Measurements from ENCODE around the gene ZNF71. TPM values are rescaled to one million over a fixed set of nuclear protein-coding genes. Genes with fewer than 3 reads are reported as not detected.

ZNF71 gene
- total and polyA plus RNA-seq, 2 donors (not counting 3 experiments of a cell fraction or from before 2014, with no cell fraction given) = 9.7 to 10.1 TPM

DNA sequence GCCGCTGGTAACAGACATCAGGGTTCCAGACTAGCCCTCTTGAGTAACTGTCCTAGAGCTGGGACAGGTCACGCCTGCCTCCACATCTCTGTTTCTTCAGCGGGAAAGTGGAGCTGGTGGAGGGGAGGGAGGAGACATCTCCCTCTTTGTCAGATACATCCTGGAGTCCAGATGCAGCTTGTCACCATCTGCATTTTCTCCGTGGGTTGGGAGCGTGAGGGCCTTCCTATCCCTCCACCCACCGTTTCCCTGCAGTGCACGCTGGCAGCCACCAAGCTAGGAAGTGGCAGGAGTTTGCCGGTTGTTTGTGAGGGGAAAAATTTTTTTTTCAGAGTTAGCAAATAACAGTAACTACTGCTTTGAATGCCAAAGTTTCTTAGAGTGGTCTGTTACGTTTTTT lies 27.9 kb downstream of the ZNF71 start:
- no peak overlapping the region for H3K27ac ChIP-seq (ENCODE audit: insufficient read depth, low read depth, low read length)
- no peaks in the 10 kb centered on the region for H3K9me1 ChIP-seq (replicated peaks; ENCODE audit: control insufficient read depth, extremely low read depth, insufficient read depth, low read length)
- H2AFZ ChIP-seq (ENCODE audit: low read depth, low read length) = no peak overlapping the region
- H3K9ac ChIP-seq (replicated peaks; ENCODE audit: extremely low read depth, insufficient read depth, low read length) = no peak overlapping the region
- FAIRE-seq = no peak
- peaks cover 3% of the 10 kb centered on the region for H3K9me3 ChIP-seq (replicated peaks; ENCODE audit: control insufficient read depth, insufficient read depth, low read length)
- no peaks in the 10 kb centered on the region for H3K27me3 ChIP-seq (ENCODE audit: control insufficient read depth in 2 of 2, insufficient read depth in 2 of 2, low read length in 2 of 2)
- no peak overlapping the region for H3K4me2 ChIP-seq (ENCODE audit: insufficient read depth, low read length)
- TF ChIP-seq EZH2 (IDR thresholded peaks at IDR 0.05; ENCODE audit: borderline replicate concordance, low read depth, low read length, severe bottlenecking) (no peak), POLR2AphosphoS5 (IDR thresholded peaks at IDR 0.05; ENCODE audit: insufficient read depth, low read depth, low read length) (no peak), GATA2 (IDR thresholded peaks at IDR 0.05; ENCODE audit: insufficient read depth, insufficient read length, low read depth, low read length) (no peak), CTCF (IDR thresholded peaks at IDR 0.05; ENCODE audit: extremely low read depth in 1 of 2, insufficient read depth in 1 of 2, low read depth in 1 of 2, low read length in 2 of 2) (no peak), FOS (IDR thresholded peaks at IDR 0.05; ENCODE audit: borderline replicate concordance, insufficient read depth, low read length) (no peak), POLR2A (IDR thresholded peaks at IDR 0.05; ENCODE audit: low read depth, low read length) (no peak), JUN (IDR thresholded peaks at IDR 0.05; ENCODE audit: borderline replicate concordance, insufficient read depth, insufficient read length, low read depth) (no peak), MYC (IDR thresholded peaks at IDR 0.05; ENCODE audit: low read depth, low read length) (no peak)
- TF ChIP-seq, protein P1, sequence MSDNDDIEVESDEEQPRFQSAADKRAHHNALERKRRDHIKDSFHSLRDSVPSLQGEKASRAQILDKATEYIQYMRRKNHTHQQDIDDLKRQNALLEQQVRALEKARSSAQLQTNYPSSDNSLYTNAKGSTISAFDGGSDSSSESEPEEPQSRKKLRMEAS (IDR thresholded peaks at IDR 0.05; ENCODE audit: insufficient read depth, insufficient read length) = no peak
- H4K20me1 ChIP-seq (replicated peaks; ENCODE audit: control insufficient read depth, extremely low read depth, insufficient read depth, low read length) = no peaks in the 10 kb centered on the region
- no peaks in the 10 kb centered on the region for H3K4me1 ChIP-seq (ENCODE audit: control insufficient read depth, extremely low read depth, insufficient read depth, low read length)
- H3K4me3 ChIP-seq (replicated peaks in 1 of 3; ENCODE audit: insufficient read depth in 1 of 3, low read depth in 1 of 3, low read length in 3 of 3) = no peak overlapping the region
- H3K79me2 ChIP-seq (ENCODE audit: control insufficient read depth, insufficient read depth, low read length) = no peaks in the 10 kb centered on the region
- no peak for DNase-seq (ENCODE audit: low read depth, low spot score)
- dilution Hi-C loops (cut with MboI; ENCODE audit: extremely low pct_ligation_motif_present, low sequenced_read_pairs) (no loop called here), intact Hi-C loops (cut with micrococcal nuclease) (no loop called here)
- BruUV-seq (replicated peaks) = no TSS peak
- CTCF ChIA-PET = no interaction called here
- POLR2A ChIA-PET = no interaction called here
- H3K36me3 ChIP-seq (ENCODE audit: control insufficient read depth in 2 of 2, extremely low read depth in 1 of 2, insufficient read depth in 2 of 2, low read length in 2 of 2) = peaks cover 3 to 16% of the 10 kb centered on the region in 2 experiments
